ENCODE results near the gene OR2H1. TPM values are rescaled to one million over a fixed set of nuclear protein-coding genes. Genes with fewer than 3 reads are reported as not detected.

The OR2H1 gene
- total RNA-seq = not detected in 2 replicates
- long read RNA-seq = 0 reads

DNA sequence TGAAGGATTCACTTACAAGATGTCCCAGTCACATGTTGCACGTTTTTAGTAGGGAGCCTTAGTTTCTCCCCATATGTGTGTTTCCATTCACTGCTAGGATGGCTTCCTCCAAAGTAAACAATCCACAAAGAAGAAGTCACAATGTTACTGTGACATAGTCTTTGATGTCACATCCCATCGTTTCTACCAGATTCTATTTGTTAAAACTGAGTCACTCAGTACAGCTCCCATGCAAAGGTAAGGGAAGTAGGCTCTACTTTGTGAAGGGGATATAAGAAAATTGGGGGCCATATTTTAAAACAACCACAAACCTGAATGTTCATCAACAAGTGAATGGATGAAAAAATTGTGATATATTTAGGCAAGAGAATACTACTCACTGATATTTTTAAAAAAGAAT, at the start of gene OR2H1, which contains the start of gene OR11A1:
Gene OR2H1 (plus strand): TSS at position 185 of the 400 bp plus-strand sequence. CDS start 4,615 bp downstream, outside the sequence.
Gene OR11A1 (minus strand): TSS at position 101 of the 400 bp plus-strand sequence. CDS start 29,430 bp downstream, outside the sequence.
- Mint-ChIP-seq H3K4me3 (ENCODE audit: unreplicated experiment) (no peak within 1 kb of the TSS), H3K4me1 (ENCODE audit: unreplicated experiment) (no peaks in the 10 kb centered on the region), H3K9me3 (ENCODE audit: unreplicated experiment) (no peaks in the 10 kb centered on the region), H3K27me3 (ENCODE audit: unreplicated experiment) (no peaks in the 10 kb centered on the region), H3K36me3 (ENCODE audit: unreplicated experiment) (no peaks in the 10 kb centered on the region), H3K27ac (ENCODE audit: unreplicated experiment) (no peak within 1 kb of the TSS)
- TF ChIP-seq, protein P1, sequence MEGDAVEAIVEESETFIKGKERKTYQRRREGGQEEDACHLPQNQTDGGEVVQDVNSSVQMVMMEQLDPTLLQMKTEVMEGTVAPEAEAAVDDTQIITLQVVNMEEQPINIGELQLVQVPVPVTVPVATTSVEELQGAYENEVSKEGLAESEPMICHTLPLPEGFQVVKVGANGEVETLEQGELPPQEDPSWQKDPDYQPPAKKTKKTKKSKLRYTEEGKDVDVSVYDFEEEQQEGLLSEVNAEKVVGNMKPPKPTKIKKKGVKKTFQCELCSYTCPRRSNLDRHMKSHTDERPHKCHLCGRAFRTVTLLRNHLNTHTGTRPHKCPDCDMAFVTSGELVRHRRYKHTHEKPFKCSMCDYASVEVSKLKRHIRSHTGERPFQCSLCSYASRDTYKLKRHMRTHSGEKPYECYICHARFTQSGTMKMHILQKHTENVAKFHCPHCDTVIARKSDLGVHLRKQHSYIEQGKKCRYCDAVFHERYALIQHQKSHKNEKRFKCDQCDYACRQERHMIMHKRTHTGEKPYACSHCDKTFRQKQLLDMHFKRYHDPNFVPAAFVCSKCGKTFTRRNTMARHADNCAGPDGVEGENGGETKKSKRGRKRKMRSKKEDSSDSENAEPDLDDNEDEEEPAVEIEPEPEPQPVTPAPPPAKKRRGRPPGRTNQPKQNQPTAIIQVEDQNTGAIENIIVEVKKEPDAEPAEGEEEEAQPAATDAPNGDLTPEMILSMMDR (IDR thresholded peaks at IDR 0.05) = no peak
- no peak for DNase-seq (ENCODE audit: extremely low spot score, unreplicated experiment)

DNA sequence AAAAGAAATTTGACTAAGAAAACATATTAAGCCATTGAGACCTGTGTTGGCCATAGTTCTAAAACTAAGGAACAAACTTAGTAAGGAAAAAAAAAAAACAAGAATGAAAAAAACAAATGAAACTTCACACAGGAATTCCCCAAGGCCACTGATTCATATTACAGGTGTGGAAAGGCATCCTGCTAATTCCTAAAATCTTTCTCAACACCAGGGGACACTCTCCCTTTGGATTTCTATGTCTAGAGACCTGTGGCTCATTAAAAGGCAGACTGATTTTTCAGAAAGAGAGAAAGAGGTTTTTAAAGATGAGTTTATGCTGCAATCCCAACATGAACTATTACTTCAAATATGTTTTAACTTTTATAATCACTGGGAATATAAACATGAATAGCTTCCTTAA, 42.4 kb upstream of the OR2H1 start, which contains the start of gene OR12D1:
Gene OR12D1 (plus strand): TSS at position 341 of the 400 bp plus-strand sequence.
- Mint-ChIP-seq H3K36me3 (ENCODE audit: unreplicated experiment) (no peaks in the 10 kb centered on the region), H3K4me3 (ENCODE audit: unreplicated experiment) (no peak within 1 kb of the TSS), H3K4me1 (ENCODE audit: unreplicated experiment) (no peaks in the 10 kb centered on the region), H3K9me3 (ENCODE audit: unreplicated experiment) (peaks cover 19% of the 10 kb centered on the region), H3K27ac (ENCODE audit: unreplicated experiment) (no peak within 1 kb of the TSS), H3K27me3 (ENCODE audit: unreplicated experiment) (peaks cover 5% of the 10 kb centered on the region)
- no peak for DNase-seq (ENCODE audit: extremely low spot score, unreplicated experiment)
- TF ChIP-seq, protein P1 (IDR thresholded peaks at IDR 0.05) = no peak

DNA sequence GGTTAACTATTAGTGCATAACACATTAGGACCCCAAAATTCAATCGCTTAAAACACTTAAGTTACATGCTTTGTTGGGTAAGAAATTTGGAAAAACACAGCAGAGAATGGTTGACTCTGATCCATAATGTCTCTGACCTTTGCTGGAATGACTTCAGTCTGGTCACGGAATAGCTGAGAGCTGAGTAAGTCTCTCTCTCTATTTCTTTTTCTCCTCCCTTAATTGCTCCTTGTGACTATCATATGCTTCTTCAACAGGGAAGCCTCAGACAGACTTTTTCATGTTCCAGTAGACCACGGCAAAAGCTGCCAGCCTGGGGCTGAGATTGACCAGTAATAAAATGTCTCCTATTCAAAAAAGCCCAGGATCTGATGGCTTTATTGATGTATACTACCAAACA, 37.4 kb upstream of the OR2H1 start:
- TF ChIP-seq, protein P1 (IDR thresholded peaks at IDR 0.05) = no peak
- DNase-seq (ENCODE audit: extremely low spot score, unreplicated experiment) = no peak
- Mint-ChIP-seq H3K27ac (ENCODE audit: unreplicated experiment) (no peak overlapping the region), H3K4me1 (ENCODE audit: unreplicated experiment) (no peaks in the 10 kb centered on the region), H3K36me3 (ENCODE audit: unreplicated experiment) (no peaks in the 10 kb centered on the region), H3K4me3 (ENCODE audit: unreplicated experiment) (no peak overlapping the region), H3K27me3 (ENCODE audit: unreplicated experiment) (peaks cover 5% of the 10 kb centered on the region), H3K9me3 (ENCODE audit: unreplicated experiment) (no peaks in the 10 kb centered on the region)

DNA sequence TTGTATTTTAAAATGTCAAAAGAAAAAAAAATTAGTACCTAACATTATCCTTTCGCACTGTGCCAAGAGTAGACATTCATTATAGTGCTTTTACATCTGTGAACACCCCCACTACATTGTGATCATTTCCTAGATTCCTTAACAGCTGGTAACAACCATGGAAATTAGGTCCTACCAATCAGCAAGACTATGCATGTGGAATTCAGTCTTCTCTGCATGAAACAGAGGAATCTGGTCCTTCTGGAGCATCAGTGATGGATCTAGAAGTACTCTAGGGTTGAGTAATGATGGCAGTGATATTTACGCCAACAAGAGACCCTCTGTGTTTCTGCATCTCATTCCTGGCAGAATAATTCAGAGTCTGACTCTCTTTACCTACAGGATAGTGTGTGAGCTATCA, 32.8 kb upstream of the OR2H1 start:
- H3K27ac Mint-ChIP-seq (ENCODE audit: unreplicated experiment) = no peak overlapping the region
- H3K36me3 Mint-ChIP-seq (ENCODE audit: unreplicated experiment) = no peaks in the 10 kb centered on the region
- H3K4me3 Mint-ChIP-seq (ENCODE audit: unreplicated experiment) = no peak overlapping the region
- H3K9me3 Mint-ChIP-seq (ENCODE audit: unreplicated experiment) = no peaks in the 10 kb centered on the region
- TF ChIP-seq, protein P1 (IDR thresholded peaks at IDR 0.05) = no peak
- no peak for DNase-seq (ENCODE audit: extremely low spot score, unreplicated experiment)
- no peaks in the 10 kb centered on the region for H3K27me3 Mint-ChIP-seq (ENCODE audit: unreplicated experiment)
- no peaks in the 10 kb centered on the region for H3K4me1 Mint-ChIP-seq (ENCODE audit: unreplicated experiment)

DNA sequence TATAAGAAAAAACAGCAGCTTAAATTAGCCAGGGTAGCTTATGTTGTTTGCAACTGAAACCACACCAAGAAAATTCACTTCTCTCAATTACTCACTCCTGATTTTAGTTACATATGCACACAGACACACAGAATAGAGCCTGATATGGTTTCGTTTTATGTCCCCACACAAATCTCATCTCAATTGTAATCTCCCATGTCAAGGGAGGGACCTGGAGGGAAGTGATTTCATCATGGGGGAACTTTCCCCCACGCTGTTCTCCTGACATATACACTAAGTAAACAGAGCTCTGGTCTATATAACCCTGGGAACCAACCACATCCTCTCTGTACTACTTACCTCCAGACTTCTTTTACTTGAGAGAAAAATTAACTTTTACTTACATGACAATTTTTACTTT, 32.4 kb upstream of the OR2H1 start:
- TF ChIP-seq, protein P1 (IDR thresholded peaks at IDR 0.05) = no peak
- Mint-ChIP-seq H3K4me3 (ENCODE audit: unreplicated experiment) (no peak overlapping the region), H3K36me3 (ENCODE audit: unreplicated experiment) (no peaks in the 10 kb centered on the region), H3K4me1 (ENCODE audit: unreplicated experiment) (no peaks in the 10 kb centered on the region), H3K27me3 (ENCODE audit: unreplicated experiment) (no peaks in the 10 kb centered on the region), H3K27ac (ENCODE audit: unreplicated experiment) (no peak overlapping the region), H3K9me3 (ENCODE audit: unreplicated experiment) (no peaks in the 10 kb centered on the region)
- no peak for DNase-seq (ENCODE audit: extremely low spot score, unreplicated experiment)

Data from osteocyte (in vitro differentiated cells).